PC-9 (cell line): ENCODE results near the gene MXRA8.

ENCODE experiments used
- EZH2 ChIP-seq: fragments of 200-600 bp; sonication (generic); IDR thresholded peaks from 2 replicates; pipeline ENCODE4 v1.8.0; 2017; ENCODE audit warnings: antibody characterized with exemption, low read depth
- TF ChIP-seq, protein P1 (sequence below): fragments of 200-600 bp; sonication (generic); conservative IDR thresholded peaks from 2 replicates; pipeline ENCODE4 v1.6.1; 2017; ENCODE audit warnings: mixed run types, antibody characterized with exemption, mild to moderate bottlenecking, moderate library complexity

DNA sequence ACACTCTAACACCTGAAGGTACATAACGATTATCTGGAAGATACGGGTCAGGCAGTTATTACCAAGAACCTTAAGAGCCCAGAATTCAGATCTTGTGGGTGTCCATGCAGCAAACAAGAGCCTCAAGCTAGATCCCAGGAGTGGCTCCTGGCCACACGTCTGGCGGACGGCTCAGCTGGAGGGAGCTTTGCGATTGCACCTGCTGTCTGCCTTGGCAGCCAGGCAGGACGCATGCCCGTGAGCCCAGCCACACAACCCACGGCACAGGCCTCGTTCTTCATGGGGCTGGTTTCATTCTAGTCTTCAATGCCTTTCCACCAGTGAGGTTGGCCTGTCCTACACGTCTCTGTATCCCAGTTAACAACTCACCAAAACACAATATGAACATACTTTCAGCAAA lies 35.1 kb upstream of the MXRA8 start:
- TF ChIP-seq, protein P1, sequence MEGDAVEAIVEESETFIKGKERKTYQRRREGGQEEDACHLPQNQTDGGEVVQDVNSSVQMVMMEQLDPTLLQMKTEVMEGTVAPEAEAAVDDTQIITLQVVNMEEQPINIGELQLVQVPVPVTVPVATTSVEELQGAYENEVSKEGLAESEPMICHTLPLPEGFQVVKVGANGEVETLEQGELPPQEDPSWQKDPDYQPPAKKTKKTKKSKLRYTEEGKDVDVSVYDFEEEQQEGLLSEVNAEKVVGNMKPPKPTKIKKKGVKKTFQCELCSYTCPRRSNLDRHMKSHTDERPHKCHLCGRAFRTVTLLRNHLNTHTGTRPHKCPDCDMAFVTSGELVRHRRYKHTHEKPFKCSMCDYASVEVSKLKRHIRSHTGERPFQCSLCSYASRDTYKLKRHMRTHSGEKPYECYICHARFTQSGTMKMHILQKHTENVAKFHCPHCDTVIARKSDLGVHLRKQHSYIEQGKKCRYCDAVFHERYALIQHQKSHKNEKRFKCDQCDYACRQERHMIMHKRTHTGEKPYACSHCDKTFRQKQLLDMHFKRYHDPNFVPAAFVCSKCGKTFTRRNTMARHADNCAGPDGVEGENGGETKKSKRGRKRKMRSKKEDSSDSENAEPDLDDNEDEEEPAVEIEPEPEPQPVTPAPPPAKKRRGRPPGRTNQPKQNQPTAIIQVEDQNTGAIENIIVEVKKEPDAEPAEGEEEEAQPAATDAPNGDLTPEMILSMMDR, result no peak
- TF ChIP-seq EZH2, result no peak
